Measurements from ENCODE around the gene ERBB4.

- TF ChIP-seq CTCF (conservative IDR thresholded peaks at IDR 0.05; ENCODE audit: low read depth, low read length), result no peak
- TF ChIP-seq EZH2 (IDR thresholded peaks at IDR 0.05; ENCODE audit: borderline replicate concordance, low read depth, low read length, poor library complexity, severe bottlenecking), result no peak
Observed at GRCh38 chr2:212534336-212534735, 4.3 kb downstream of the ERBB4 start.
